HG02678 (cell line): ENCODE results near the gene PKP3.
"Not testable (repeated sequence)": the region's sequence is repeated elsewhere in the genome, so short reads cannot be mapped to it uniquely, and the experiment has no call there.

ENCODE experiments used
- ATAC-seq: cut with Tn5 transposase; IDR thresholded peaks from one replicate; pipeline ENCODE4 v1.9.1; 2021; ENCODE audit warnings: mild to moderate bottlenecking, moderate library complexity; ENCODE audit not compliant: unreplicated experiment

The PKP3 gene

DNA sequence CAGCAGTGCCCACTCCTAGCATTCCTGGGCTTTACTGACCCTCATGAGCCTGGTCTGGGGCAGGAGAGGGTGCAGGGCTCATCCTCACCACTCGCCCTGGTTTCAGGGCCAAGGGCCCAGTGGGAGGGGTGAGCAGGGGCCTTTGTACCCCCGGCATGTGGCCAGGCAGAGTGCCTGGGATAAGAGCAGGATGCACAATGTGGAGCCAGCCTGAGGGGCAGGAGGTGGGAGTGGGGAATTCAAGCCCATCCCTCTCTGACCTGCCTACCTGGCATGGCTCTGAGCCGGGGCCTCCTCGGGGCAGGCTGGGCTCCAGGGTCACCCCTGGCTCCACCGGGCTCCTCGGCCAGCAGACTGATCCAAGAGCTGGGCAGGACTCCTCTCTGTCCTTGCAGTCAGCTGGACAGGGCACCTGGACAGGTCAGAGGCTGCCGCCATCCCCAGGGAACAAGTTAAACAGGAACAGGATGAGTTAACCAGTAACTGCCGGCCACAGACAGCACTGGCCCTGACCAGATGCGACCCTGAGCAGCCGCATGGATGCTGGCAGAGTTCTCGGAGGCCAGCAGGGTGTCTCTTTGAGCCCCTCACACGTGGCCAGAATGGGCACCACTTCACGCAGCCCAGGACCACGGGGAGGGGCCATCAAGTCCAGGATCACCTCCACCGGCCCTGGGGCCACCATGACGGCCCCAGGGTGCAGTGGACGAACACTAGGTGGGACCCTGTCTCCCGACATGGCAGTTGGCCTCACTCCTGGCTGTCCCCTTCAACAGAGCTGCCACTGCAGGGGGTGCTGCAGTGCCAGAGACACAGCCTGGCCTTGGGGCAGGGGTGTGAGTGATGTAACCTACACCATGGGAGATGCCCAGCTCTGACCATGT is 15.8 kb downstream of the PKP3 start:
- ATAC-seq: no peak

DNA sequence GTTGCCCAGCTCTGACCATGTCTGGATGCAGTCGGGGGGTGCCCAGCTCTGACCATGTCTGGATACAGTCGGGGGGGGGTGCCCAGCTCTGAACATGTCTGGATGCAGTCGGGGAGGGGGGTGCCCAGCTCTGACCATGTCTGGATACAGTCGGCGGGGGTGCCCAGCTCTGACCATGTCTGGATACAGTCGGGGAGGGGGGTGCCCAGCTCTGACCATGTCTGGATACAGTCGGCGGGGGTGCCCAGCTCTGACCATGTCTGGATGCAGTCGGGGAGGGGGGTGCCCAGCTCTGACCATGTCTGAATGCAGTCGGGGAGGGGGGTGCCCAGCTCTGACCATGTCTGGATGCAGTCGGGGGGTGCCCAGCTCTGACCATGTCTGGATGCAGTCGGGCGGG is 16.7 kb downstream of the PKP3 start:
- not testable (repeated sequence) for ATAC-seq

DNA sequence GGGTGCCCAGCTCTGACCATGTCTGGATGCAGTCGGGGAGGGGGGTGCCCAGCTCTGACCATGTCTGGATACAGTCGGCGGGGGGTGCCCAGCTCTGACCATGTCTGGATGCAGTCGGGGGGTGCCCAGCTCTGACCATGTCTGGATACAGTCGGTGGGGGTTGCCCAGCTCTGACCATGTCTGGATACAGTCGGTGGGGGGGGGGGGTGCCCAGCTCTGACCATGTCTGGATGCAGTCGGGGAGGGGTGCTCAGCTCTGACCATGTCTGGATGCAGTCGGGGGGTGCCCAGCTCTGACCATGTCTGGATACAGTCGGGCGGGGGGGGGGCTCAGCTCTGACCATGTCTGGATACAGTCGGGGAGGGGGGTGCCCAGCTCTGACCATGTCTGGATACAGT is 17.5 kb downstream of the PKP3 start:
- ATAC-seq: not testable (repeated sequence)

GRCh38 chr11:412641-413119 is 18.7 kb downstream of the PKP3 start:
- no peak for ATAC-seq

- no peak for ATAC-seq
Measured at GRCh38 chr11:413120-414081, 19.4 kb downstream of the PKP3 start.

- ATAC-seq: no peak
Measured at GRCh38 chr11:414318-414857, 20.4 kb downstream of the PKP3 start.

- ATAC-seq: no peak
Measured at GRCh38 chr11:415640-416041, 21.6 kb downstream of the PKP3 start.

- no peak for ATAC-seq
Measured at GRCh38 chr11:416051-416756, 22.2 kb downstream of the PKP3 start.

- ATAC-seq: no peak
Measured at GRCh38 chr11:416757-417621, 23.0 kb downstream of the PKP3 start.

- ATAC-seq: no peak
Measured at GRCh38 chr11:417652-418342, 23.8 kb downstream of the PKP3 start.

- ATAC-seq: no peak
Measured at GRCh38 chr11:418343-419247, 24.6 kb downstream of the PKP3 start.

DNA sequence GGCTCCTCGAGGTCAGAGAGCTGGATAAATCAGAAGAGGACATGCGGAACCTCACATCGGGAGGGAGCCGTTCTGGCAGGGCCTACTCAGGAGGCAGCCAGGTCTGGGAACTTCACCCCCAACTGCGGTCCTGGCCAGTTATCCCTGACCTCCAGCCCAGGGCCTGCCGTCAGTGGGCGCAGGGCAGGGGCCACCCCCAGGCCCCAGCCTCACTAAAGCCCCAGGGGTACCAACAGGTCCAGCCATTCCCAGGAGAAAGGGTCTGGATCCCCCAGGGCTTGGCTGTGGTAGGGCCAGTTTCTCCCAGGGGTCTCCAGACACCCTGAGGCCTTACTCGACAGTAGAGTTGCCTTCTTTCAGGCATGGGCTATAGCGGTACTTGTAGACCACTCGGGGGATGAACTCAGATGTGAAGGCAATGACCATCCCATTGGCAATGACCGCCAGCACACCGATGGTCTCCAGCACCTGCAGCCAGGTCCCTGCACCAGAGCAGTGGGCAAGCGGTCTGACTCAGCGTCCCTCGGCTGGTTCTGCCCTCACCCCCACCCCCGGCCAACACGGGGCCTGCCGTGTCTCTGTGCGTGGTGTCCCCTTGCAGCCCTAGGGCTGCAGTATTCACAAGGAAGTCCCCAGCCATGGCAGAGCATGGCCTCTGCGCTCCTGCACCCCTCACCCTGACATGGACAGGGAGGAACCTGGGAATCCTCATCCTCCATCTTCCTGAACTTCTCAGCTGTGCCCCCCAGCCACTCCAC is 25.4 kb downstream of the PKP3 start:
- no peak for ATAC-seq

- ATAC-seq: no peak
Measured at GRCh38 chr11:420054-420910, 26.3 kb downstream of the PKP3 start.

DNA sequence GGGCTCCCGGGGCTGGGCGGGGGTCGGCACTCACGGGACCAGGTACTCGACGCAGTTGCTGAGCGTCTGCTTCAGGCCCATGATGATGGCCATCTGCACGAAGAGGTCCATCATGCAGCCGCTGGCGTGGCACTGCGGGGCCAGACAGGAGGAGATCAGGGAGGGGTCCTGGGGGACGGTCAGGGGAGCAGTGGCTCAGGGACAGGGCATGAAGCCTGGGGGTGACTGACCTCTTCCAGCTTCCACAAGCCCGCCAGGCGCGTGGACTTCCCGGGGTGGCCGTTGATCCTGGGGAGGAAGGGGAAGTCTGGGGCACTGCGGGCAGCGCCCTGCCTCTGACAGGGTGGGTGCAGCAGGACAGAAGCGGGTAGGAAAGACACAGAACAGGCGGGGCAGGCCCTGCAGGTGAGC is 26.9 kb downstream of the PKP3 start:
- no peak for ATAC-seq

GRCh38 chr11:422249-422656 is 28.2 kb downstream of the PKP3 start:
- no peak for ATAC-seq

DNA sequence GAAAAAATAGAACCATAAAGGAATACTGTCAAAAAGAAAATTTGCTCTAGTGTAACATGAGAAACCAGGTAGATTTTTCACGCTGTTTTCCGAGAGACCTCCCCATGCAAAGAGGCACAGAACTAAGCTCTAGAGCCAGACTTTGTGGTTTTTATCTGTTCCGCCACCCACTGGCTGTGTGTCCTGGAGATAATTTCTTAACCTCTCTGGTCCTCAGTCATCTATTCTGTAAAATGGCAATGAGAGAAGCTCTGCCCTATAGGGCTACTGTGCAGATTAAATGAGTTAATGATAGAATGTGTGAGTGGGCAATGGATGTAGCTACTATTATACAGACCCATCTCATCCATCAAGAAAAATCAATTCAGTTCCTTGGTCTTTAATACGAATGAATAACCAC is 30.2 kb downstream of the PKP3 start:
- no peak for ATAC-seq
